NB4 (cell line): ENCODE measurements around the gene PEX11B.

Source experiments
- CTCF ChIP-seq: IDR thresholded peaks from one replicate; pipeline ENCODE4 v1.5.1; 2012; ENCODE audit warnings: low read depth, low read length
- MAX ChIP-seq: IDR thresholded peaks from 2 replicates; pipeline ENCODE4 v1.6.1; 2011; ENCODE audit warnings: low read depth, low read length
- POLR2A ChIP-seq: IDR thresholded peaks from 2 replicates; pipeline ENCODE4 v1.6.1; 2011; ENCODE audit warnings: mild to moderate bottlenecking; ENCODE audit not compliant: insufficient read length; ENCODE audit errors: extremely low read depth

GRCh38 chr1:145959333-145959732 lies 40.8 kb upstream of the PEX11B start:
- TF ChIP-seq CTCF (no peak), POLR2A (no peak), MAX (no peak)
